ENCODE data around the gene MBD6. TPM values are rescaled to one million over a fixed set of nuclear protein-coding genes. Genes with fewer than 3 reads are reported as not detected.
A peak's percentile ranks its signal among the peaks of the same experiment; 100 is the strongest.

Gene MBD6
- polyA plus RNA-seq, 3 donors, result 2.4 to 47.7 (median 2.6) TPM

DNA sequence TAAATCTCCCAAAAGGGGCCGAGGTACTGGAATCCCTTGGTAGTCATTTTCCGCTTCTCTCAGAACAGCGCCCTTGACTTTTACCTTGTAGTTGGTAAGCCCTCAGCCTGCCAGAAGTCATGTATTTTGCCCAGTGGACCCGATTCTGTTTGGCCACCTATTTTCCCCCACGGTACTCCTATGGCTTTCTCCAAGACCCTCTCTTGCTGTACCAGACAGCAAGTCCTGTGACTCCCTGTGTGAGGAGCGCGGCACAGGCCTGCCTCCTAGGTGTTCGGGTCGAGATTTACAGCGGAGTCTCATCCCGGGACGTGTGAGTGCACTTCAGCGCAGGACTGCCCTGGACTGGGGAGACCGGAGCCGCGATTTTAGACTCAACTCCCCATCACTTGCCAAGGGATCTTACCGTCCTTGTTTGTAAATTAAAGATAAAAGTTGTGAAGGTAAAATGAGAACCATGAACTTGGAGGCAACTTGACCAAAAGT, 1.1 kb upstream of the MBD6 start:
- Histone ChIP-seq H3K9ac (ENCODE audit: insufficient read depth, low read length, poor library complexity, severe bottlenecking) (peak overlapping the region; percentile 75), H2AFZ (ENCODE audit: insufficient read depth, low read depth, low read length, poor library complexity, severe bottlenecking) (no peak overlapping the region), H3K27me3 (ENCODE audit: control insufficient read depth in 2 of 2, insufficient read depth in 2 of 2, low read length in 2 of 2) (no peaks in the 10 kb centered on the region), H3K79me2 (ENCODE audit: insufficient read depth, low read length) (peaks cover 70% of the 10 kb centered on the region), H4K20me1 (ENCODE audit: insufficient read depth, low read length) (peaks cover 72% of the 10 kb centered on the region), H3K4me3 (replicated peaks in 1 of 3; ENCODE audit: low read depth in 2 of 3, low read length in 3 of 3) (peak overlapping the region in 1 of 3 experiments; percentile 98), H3K4me1 (ENCODE audit: control insufficient read depth in 1 of 2, insufficient read depth in 2 of 2, low read length in 2 of 2) (peaks cover 52 to 61% of the 10 kb centered on the region in 2 donors), H3K36me3 (replicated peaks in 1 of 2; ENCODE audit: control insufficient read depth in 1 of 2, insufficient read depth in 2 of 2, low read length in 2 of 2) (peaks cover 42 to 43% of the 10 kb centered on the region in 2 donors), H3K27ac (ENCODE audit: low read depth in 1 of 2, low read length in 2 of 2) (peak overlapping the region; percentile 96 to 99), H3K9me3 (replicated peaks in 1 of 2; ENCODE audit: control insufficient read depth in 1 of 2, insufficient read depth in 1 of 2, low read length in 2 of 2) (no peaks in the 10 kb centered on the region), H3K4me2 (replicated peaks; ENCODE audit: extremely low read depth, low read length, poor library complexity, severe bottlenecking) (peak overlapping the region; percentile 98)
- Mint-ChIP-seq H3K4me1 (peaks cover 51% of the 10 kb centered on the region), H3K27ac (peak overlapping the region; percentile 99 to 100 (median 99)), H3K27me3 (ENCODE audit: low read depth in 3 of 3) (peaks cover 0 to 1% (median 0%) of the 10 kb centered on the region in 3 donors), H3K36me3 (peaks cover 44 to 51% of the 10 kb centered on the region in 2 donors), H3K9me3 (peaks cover 0 to 2% (median 0%) of the 10 kb centered on the region in 7 donors), H3K4me3 (peak overlapping the region; percentile 77 to 86)
- 73% methylated on average over 8 of the region's 17 CpGs for WGBS (ENCODE audit: insufficient coverage)
- intact Hi-C loops (cut with micrococcal nuclease), result loop anchor here (5.0 kb wide), 3 partner anchors 34 to 416 kb away; partner anchors contain the start of genes ARHGAP9 (in 1 of the 2) and MARS1 (in 1 of the 2)
- no peak for DNase-seq
- TF ChIP-seq, protein P1, sequence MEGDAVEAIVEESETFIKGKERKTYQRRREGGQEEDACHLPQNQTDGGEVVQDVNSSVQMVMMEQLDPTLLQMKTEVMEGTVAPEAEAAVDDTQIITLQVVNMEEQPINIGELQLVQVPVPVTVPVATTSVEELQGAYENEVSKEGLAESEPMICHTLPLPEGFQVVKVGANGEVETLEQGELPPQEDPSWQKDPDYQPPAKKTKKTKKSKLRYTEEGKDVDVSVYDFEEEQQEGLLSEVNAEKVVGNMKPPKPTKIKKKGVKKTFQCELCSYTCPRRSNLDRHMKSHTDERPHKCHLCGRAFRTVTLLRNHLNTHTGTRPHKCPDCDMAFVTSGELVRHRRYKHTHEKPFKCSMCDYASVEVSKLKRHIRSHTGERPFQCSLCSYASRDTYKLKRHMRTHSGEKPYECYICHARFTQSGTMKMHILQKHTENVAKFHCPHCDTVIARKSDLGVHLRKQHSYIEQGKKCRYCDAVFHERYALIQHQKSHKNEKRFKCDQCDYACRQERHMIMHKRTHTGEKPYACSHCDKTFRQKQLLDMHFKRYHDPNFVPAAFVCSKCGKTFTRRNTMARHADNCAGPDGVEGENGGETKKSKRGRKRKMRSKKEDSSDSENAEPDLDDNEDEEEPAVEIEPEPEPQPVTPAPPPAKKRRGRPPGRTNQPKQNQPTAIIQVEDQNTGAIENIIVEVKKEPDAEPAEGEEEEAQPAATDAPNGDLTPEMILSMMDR (IDR thresholded peaks at IDR 0.05), result no peak

DNA sequence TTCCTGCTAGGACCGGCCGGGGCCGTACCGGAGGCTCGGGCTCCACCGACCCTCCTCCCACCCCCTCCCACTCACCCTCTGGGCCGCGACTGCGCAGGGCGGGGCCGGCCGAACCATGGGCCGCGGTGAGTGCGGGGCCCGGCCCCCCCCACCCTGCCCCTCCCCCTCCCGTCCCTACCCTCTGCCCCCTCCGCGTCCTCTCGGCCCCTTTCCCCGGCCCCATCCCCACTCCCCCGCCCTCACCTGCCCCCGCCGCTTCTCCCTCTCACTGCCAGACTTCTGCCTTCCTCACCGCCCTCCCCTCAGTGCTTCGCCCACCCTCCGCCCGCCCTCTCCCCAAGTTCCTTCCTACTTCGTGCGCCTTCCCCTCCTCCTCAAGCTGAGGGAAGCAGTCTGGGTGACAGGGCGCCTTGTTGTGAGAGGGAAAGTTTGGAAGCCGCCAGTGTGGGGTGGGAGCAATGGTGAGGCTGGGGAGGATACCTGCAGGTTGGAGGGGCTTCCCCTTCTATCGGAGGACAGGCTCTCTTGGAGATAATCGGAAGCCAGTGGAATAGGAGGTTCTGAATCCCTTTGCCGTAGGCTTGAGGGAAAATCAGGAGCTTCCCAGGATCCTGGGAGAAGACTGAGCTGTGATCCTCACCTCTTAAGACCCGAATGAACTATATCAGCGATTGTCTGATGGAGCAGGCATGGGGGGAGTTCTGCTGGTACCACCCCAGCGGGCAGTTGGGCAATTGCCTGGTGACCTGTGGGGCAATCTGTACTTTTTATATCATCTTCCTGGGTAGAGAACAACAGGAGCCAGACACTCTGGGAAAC, 472 bp downstream of the MBD6 start:
- peaks cover 0 to 2% (median 0%) of the 10 kb centered on the region in 7 donors for H3K9me3 Mint-ChIP-seq
- Histone ChIP-seq H3K9ac (ENCODE audit: insufficient read depth, low read length, poor library complexity, severe bottlenecking) (peak overlapping the region; percentile 76), H3K4me1 (ENCODE audit: control insufficient read depth in 1 of 2, insufficient read depth in 2 of 2, low read length in 2 of 2) (peaks cover 50 to 58% of the 10 kb centered on the region in 2 donors), H2AFZ (ENCODE audit: insufficient read depth, low read depth, low read length, poor library complexity, severe bottlenecking) (peak overlapping the region; percentile 42), H3K4me3 (replicated peaks in 1 of 3; ENCODE audit: low read depth in 2 of 3, low read length in 3 of 3) (peak overlapping the region; percentile 66 to 98 (median 75)), H3K79me2 (ENCODE audit: insufficient read depth, low read length) (peaks cover 66% of the 10 kb centered on the region), H3K27ac (ENCODE audit: low read depth in 1 of 2, low read length in 2 of 2) (peak overlapping the region; percentile 96 to 99), H4K20me1 (ENCODE audit: insufficient read depth, low read length) (peaks cover 72% of the 10 kb centered on the region), H3K4me2 (replicated peaks; ENCODE audit: extremely low read depth, low read length, poor library complexity, severe bottlenecking) (peak overlapping the region; percentile 98), H3K36me3 (replicated peaks in 1 of 2; ENCODE audit: control insufficient read depth in 1 of 2, insufficient read depth in 2 of 2, low read length in 2 of 2) (peaks cover 43 to 44% of the 10 kb centered on the region in 2 donors), H3K9me3 (replicated peaks in 1 of 2; ENCODE audit: control insufficient read depth in 1 of 2, insufficient read depth in 1 of 2, low read length in 2 of 2) (no peaks in the 10 kb centered on the region), H3K27me3 (ENCODE audit: control insufficient read depth in 2 of 2, insufficient read depth in 2 of 2, low read length in 2 of 2) (no peaks in the 10 kb centered on the region)
- peak overlapping the region; percentile 99 for H3K4me3 Mint-ChIP-seq
- WGBS (ENCODE audit: insufficient coverage), result 0% methylated on average over 7 of the region's 38 CpGs
- TF ChIP-seq, protein P1 (IDR thresholded peaks at IDR 0.05), result no peak
- DNase-seq, result peak; percentile 68 to 88 (median 78)
- intact Hi-C loops (cut with micrococcal nuclease), result loop anchor here (5.0 kb wide), 3 partner anchors 36 to 414 kb away; partner anchors contain the start of genes ARHGAP9 (in 1 of the 2) and MARS1 (in 1 of the 2)
- peaks cover 43 to 51% of the 10 kb centered on the region in 2 donors for H3K36me3 Mint-ChIP-seq
- H3K27me3 Mint-ChIP-seq (ENCODE audit: low read depth in 3 of 3), result peaks cover 0 to 1% (median 0%) of the 10 kb centered on the region in 3 donors
- peak overlapping the region; percentile 97 to 99 (median 99) for H3K27ac Mint-ChIP-seq
- H3K4me1 Mint-ChIP-seq, result peaks cover 45% of the 10 kb centered on the region

All from CD14-positive monocyte (primary cell).